Adrenal gland (tissue), 5 donors: ENCODE data around the gene EPHB1.

Experiments
- CTCF ChIP-seq, 6 experiments: fragments of 450-650 bp in 4 of 6; fragments of 200-600 bp in 2 of 6; sonication (generic) in 1 of 6; IDR thresholded peaks; 1 replicate in 5 of 6; 2 replicates in 1 of 6; pipeline versions ENCODE4 v1.5.1 to v1.8.0; 2016 to 2021; ENCODE audit warnings: antibody characterized with exemption in 6 of 6, mild to moderate bottlenecking in 2 of 6, moderate library complexity in 1 of 6
- POLR2A ChIP-seq, 2 donors: fragments of 450-650 bp; IDR thresholded peaks; one replicate each; pipeline ENCODE4 v1.6.1; 2017; ENCODE audit warnings: antibody characterized with exemption in 2 of 2, mild to moderate bottlenecking in 2 of 2, moderate library complexity in 1 of 2
- donor health status: DM: no; HTN: no; CAD: no.

- no peak for TF ChIP-seq CTCF (IDR thresholded peaks at IDR 0.05)
- TF ChIP-seq POLR2A (IDR thresholded peaks at IDR 0.05), result no peak
These were observed 161.8 kb downstream of the EPHB1 start for GRCh38 chr3:134956844-134957243.
